Mucosa of rectum (tissue), 2 donors: ENCODE measurements around the gene GFI1B.
A peak's percentile ranks its signal among the peaks of the same experiment; 100 is the strongest.

ENCODE experiments used
- H3K27ac ChIP-seq, 2 donors: one replicate each; pipeline ENCODE4 v1.7.0; 2013; ENCODE audit warnings: inconsistent platforms in 2 of 2, low read depth in 2 of 2, low read length in 2 of 2
- H3K27me3 ChIP-seq, 2 donors: one replicate each; pipeline ENCODE4 v1.7.0; 2013; ENCODE audit warnings: low read length in 2 of 2; ENCODE audit not compliant: control insufficient read depth in 2 of 2, insufficient read depth in 2 of 2
- H3K36me3 ChIP-seq, 2 donors: one replicate each; pipeline ENCODE4 v1.7.0; 2013; ENCODE audit warnings: low read length in 2 of 2; ENCODE audit not compliant: control insufficient read depth in 2 of 2, insufficient read depth in 2 of 2
- H3K4me1 ChIP-seq, 2 donors: one replicate each; pipeline ENCODE4 v1.7.0; 2013; ENCODE audit warnings: low read length in 2 of 2, mild to moderate bottlenecking in 1 of 2; ENCODE audit not compliant: control insufficient read depth in 2 of 2, insufficient read depth in 2 of 2
- H3K4me3 ChIP-seq, 2 donors: one replicate each; pipeline ENCODE4 v1.7.0; 2013; ENCODE audit warnings: low read length in 2 of 2
- H3K9ac ChIP-seq, 2 donors: one replicate each; pipeline ENCODE4 v1.7.0; 2013; ENCODE audit warnings: low read length in 2 of 2, low read depth in 1 of 2, mild to moderate bottlenecking in 1 of 2
- H3K9me3 ChIP-seq, 2 donors: one replicate each; pipeline ENCODE4 v1.7.0; 2013; ENCODE audit warnings: low read length in 2 of 2; ENCODE audit not compliant: control insufficient read depth in 2 of 2
- donor health status: healthy.
- donor health status: Normal muscosa, but diverticular disease.

GFI1B gene

GRCh38 chr9:133006731-133007352 lies 28.3 kb downstream of the GFI1B start:
- no peaks in the 10 kb centered on the region for H3K9me3 ChIP-seq
- peaks cover 7 to 11% of the 10 kb centered on the region in 2 donors for H3K27me3 ChIP-seq

GRCh38 chr9:133008406-133008805 lies 29.9 kb downstream of the GFI1B start:
- Histone ChIP-seq H3K9me3 (no peaks in the 10 kb centered on the region), H3K27ac (peak overlapping the region; percentile 38 to 41), H3K4me3 (no peak overlapping the region), H3K9ac (no peak overlapping the region), H3K27me3 (peaks cover 4 to 6% of the 10 kb centered on the region in 2 donors), H3K36me3 (no peaks in the 10 kb centered on the region), H3K4me1 (peaks cover 12 to 17% of the 10 kb centered on the region in 2 donors)

More at GRCh38 chr9:133006731-133007352, 28.3 kb downstream of the GFI1B start:
- Histone ChIP-seq H3K27ac (no peak overlapping the region), H3K4me3 (no peak overlapping the region), H3K9ac (no peak overlapping the region), H3K36me3 (no peaks in the 10 kb centered on the region), H3K4me1 (peaks cover 12 to 17% of the 10 kb centered on the region in 2 donors)

- Histone ChIP-seq H3K36me3 (no peaks in the 10 kb centered on the region), H3K4me3 (no peak overlapping the region), H3K27ac (peak overlapping the region; percentile 38 to 41), H3K4me1 (peaks cover 12 to 17% of the 10 kb centered on the region in 2 donors), H3K9me3 (no peaks in the 10 kb centered on the region), H3K27me3 (peaks cover 3 to 4% of the 10 kb centered on the region in 2 donors), H3K9ac (no peak overlapping the region)
Measured at GRCh38 chr9:133008824-133009223, 30.3 kb downstream of the GFI1B start.

DNA sequence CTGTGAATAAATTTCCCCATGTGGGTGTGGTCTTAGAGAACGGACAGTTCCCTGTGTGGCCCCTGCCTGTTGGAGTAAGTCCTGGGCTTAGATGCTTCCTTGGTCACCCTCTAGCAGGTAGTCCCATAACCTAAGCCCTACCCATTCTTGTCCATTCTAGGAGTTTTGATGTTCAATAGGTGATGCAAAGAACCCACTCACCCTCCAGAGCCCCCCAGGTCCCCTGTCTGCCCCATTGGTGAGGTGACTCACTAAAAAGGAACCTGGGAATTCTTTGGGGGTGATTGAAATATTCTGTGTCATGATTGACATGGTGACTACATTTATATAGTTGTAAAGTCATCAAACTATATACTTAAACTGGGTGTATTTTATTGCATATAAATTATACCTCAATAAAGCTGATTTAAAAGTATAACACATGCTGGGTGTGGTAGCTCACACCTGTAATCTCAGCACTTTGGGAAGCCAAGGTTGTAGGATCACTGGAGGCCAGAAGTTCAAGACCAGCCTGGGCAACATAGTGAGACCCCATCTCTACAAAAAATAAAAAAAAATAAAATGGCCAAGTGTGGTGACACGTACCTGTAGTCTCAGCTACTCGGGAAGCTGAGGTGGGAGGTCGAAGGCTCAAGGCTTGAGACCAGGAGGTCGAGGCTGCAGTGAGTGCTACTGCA lies 31.6 kb downstream of the GFI1B start:
- H3K4me1 ChIP-seq, result peaks cover 12 to 17% of the 10 kb centered on the region in 2 donors
- no peaks in the 10 kb centered on the region for H3K36me3 ChIP-seq
- H3K4me3 ChIP-seq, result peak overlapping the region in 1 of 2 donors; percentile 30
- peak overlapping the region in 1 of 2 donors; percentile 57 for H3K27ac ChIP-seq
- peaks cover 0 to 2% of the 10 kb centered on the region in 2 donors for H3K27me3 ChIP-seq
- H3K9me3 ChIP-seq, result no peaks in the 10 kb centered on the region
- no peak overlapping the region for H3K9ac ChIP-seq

DNA sequence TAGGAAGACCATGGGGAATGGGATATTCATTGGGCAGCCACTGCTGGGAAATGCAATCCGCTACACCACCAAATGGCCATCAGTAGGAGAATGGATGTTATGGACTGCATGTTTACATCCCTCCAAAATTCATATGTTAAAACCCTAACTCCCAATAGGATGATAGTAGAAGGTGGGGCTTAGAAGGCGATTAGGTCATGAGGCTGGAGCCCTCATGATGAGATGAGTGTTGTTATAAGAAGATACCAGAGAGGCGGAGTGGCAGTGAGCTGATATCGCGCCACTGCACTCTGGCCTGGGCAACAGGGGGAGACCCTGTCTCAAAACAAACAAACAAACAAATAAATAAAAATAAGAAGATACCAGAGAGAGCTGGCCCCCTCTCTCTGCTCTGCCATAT lies 36.2 kb downstream of the GFI1B start:
- no peak overlapping the region for H3K9ac ChIP-seq
- peaks cover 0 to 5% of the 10 kb centered on the region in 2 donors for H3K27me3 ChIP-seq
- no peak overlapping the region for H3K27ac ChIP-seq
- H3K4me3 ChIP-seq, result no peak overlapping the region
- no peaks in the 10 kb centered on the region for H3K36me3 ChIP-seq
- no peaks in the 10 kb centered on the region for H3K9me3 ChIP-seq
- H3K4me1 ChIP-seq, result peaks cover 4% of the 10 kb centered on the region in 2 donors

GRCh38 chr9:133023117-133023890 lies 44.8 kb downstream of the GFI1B start:
- Histone ChIP-seq H3K9me3 (no peaks in the 10 kb centered on the region), H3K9ac (no peak overlapping the region), H3K36me3 (no peaks in the 10 kb centered on the region)

DNA sequence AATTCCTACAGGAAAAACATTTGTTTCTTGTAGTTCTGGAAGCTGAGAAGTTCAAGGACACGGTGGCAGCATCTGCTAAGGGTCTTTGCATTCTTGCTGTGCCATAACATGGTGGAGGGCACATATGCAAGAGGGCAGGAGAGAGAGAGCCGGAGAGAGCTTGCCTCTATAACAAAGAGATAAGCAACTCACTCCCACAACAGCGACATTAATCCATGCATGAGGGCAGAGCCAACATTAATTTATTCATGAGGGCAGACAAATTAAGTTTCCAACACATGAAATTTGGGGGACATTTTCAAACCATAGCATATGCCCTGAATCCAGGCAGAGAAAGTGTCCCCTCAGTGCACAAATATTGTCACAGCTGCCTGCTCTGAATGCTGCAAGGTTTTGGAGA lies 47.9 kb downstream of the GFI1B start:
- Histone ChIP-seq H3K4me1 (peaks cover 7 to 9% of the 10 kb centered on the region in 2 donors), H3K27ac (no peak overlapping the region), H3K4me3 (no peak overlapping the region), H3K27me3 (no peaks in the 10 kb centered on the region), H3K36me3 (no peaks in the 10 kb centered on the region), H3K9ac (no peak overlapping the region), H3K9me3 (no peaks in the 10 kb centered on the region)

More at GRCh38 chr9:133023117-133023890, 44.8 kb downstream of the GFI1B start:
- H3K4me1 ChIP-seq, result peaks cover 0 to 5% of the 10 kb centered on the region in 2 donors
- no peak overlapping the region for H3K4me3 ChIP-seq
- H3K27ac ChIP-seq, result no peak overlapping the region
- H3K27me3 ChIP-seq, result no peaks in the 10 kb centered on the region

DNA sequence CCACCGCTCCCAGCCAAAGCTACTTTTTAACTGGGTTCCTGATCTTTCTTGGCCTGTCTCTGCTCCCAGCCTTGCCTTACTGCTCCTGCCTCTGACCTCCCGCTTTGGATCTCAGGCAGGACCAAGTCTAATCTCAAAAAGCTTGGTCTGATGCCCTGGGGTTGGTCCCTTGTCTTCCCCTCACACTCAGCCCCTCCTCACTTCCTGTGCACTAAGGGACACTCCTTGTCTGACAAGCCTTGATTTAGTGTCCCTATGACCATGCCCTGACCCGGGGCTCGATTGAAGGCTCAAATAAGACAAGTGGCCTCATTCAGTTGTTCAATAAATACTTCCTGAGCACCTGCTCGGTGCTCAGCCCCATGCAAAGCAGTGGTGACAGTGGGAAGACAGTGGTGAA lies 48.6 kb downstream of the GFI1B start:
- Histone ChIP-seq H3K27me3 (no peaks in the 10 kb centered on the region), H3K4me3 (no peak overlapping the region), H3K9ac (no peak overlapping the region), H3K27ac (no peak overlapping the region), H3K4me1 (peaks cover 11 to 15% of the 10 kb centered on the region in 2 donors), H3K36me3 (no peaks in the 10 kb centered on the region), H3K9me3 (no peaks in the 10 kb centered on the region)

GRCh38 chr9:133028221-133028620 lies 49.7 kb downstream of the GFI1B start:
- no peak overlapping the region for H3K9ac ChIP-seq
- H3K36me3 ChIP-seq, result no peaks in the 10 kb centered on the region
- H3K27me3 ChIP-seq, result no peaks in the 10 kb centered on the region
- no peaks in the 10 kb centered on the region for H3K9me3 ChIP-seq
- no peak overlapping the region for H3K27ac ChIP-seq
- H3K4me1 ChIP-seq, result peaks cover 11 to 14% of the 10 kb centered on the region in 2 donors
- no peak overlapping the region for H3K4me3 ChIP-seq

DNA sequence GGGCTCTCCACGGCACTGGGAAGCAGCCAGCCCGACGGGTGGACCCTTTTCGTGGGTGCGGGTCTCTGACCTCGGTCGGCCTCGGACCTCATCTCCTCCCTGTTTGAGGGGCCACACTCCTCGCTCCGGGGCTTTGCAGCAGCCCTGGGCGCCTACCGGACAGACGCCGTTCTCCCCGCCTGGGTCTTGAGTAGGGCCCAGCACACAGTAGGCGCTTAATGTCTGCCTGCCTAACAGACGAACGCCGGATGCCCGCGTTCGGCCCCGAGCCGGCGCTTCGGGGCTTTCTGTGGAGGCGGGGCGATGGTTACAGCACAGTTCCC lies 51.5 kb downstream of the GFI1B start:
- peak overlapping the region; percentile 87 to 91 for H3K27ac ChIP-seq
- H3K9ac ChIP-seq, result peak overlapping the region; percentile 88 to 98
- H3K36me3 ChIP-seq, result no peaks in the 10 kb centered on the region
- no peaks in the 10 kb centered on the region for H3K27me3 ChIP-seq
- peaks cover 11 to 14% of the 10 kb centered on the region in 2 donors for H3K4me1 ChIP-seq
- peak overlapping the region; percentile 83 to 88 for H3K4me3 ChIP-seq
- no peaks in the 10 kb centered on the region for H3K9me3 ChIP-seq
